ENCODE results near the gene BICD2.

DNA sequence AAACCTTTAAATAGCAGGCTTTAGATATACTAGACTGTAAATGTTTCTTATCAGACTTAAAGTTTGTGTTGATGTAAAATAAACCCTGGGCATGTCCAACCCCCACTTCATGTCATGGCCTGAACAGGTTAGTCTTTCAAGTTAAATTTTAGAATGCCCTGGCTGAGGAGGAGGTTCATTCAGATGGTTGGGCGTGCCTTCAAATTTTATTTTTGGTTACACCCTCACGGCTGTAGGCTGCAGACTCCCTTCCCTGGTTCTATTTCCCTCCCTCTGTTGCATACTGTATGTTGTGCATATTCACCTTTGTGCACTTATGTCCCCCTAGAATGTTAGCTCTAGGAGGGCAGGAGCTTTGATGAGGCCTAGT, 5.3 kb upstream of the BICD2 start:
- TF ChIP-seq, protein P1, sequence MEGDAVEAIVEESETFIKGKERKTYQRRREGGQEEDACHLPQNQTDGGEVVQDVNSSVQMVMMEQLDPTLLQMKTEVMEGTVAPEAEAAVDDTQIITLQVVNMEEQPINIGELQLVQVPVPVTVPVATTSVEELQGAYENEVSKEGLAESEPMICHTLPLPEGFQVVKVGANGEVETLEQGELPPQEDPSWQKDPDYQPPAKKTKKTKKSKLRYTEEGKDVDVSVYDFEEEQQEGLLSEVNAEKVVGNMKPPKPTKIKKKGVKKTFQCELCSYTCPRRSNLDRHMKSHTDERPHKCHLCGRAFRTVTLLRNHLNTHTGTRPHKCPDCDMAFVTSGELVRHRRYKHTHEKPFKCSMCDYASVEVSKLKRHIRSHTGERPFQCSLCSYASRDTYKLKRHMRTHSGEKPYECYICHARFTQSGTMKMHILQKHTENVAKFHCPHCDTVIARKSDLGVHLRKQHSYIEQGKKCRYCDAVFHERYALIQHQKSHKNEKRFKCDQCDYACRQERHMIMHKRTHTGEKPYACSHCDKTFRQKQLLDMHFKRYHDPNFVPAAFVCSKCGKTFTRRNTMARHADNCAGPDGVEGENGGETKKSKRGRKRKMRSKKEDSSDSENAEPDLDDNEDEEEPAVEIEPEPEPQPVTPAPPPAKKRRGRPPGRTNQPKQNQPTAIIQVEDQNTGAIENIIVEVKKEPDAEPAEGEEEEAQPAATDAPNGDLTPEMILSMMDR (IDR thresholded peaks at IDR 0.05) = no peak
- TF ChIP-seq EP300 (IDR thresholded peaks at IDR 0.05) = no peak
- TF ChIP-seq POLR2A (IDR thresholded peaks at IDR 0.05) = no peak

Data from tibial nerve (tissue), 4 donors.